H9 (cell line): Measurements from ENCODE around the gene RXYLT1. TPM values are rescaled to one million over a fixed set of nuclear protein-coding genes. Genes with fewer than 3 reads are reported as not detected.

ENCODE experiments used
- DNase-seq: peaks from one replicate; pipeline ENCODE4 v3.0.0-alpha.2; 2017
- H2AFZ ChIP-seq: one replicate; pipeline ENCODE4 v1.6.1; 2013; ENCODE audit warnings: mild to moderate bottlenecking, low read length, control low read depth, moderate library complexity
- H2AK5ac ChIP-seq: 2 replicates; pipeline ENCODE4 v1.6.1; 2013; ENCODE audit warnings: low read length, control low read depth, mixed read lengths; ENCODE audit not compliant: insufficient read length
- H2BK120ac ChIP-seq: one replicate; pipeline ENCODE4 v1.6.1; 2013; ENCODE audit warnings: low read depth, mild to moderate bottlenecking, low read length, control low read depth, inconsistent platforms; ENCODE audit not compliant: poor library complexity, severe bottlenecking
- H2BK12ac ChIP-seq: 2 replicates; pipeline ENCODE4 v1.6.1; 2013; ENCODE audit warnings: low read length, control low read depth, mixed read lengths, low read depth; ENCODE audit not compliant: insufficient read length
- H2BK15ac ChIP-seq: 2 replicates; pipeline ENCODE4 v1.6.1; 2013; ENCODE audit warnings: low read depth, low read length, control low read depth
- H2BK20ac ChIP-seq: one replicate; pipeline ENCODE4 v1.6.1; 2013; ENCODE audit warnings: low read depth, mild to moderate bottlenecking, low read length, control low read depth, inconsistent platforms; ENCODE audit not compliant: poor library complexity, severe bottlenecking
- H2BK5ac ChIP-seq: 2 replicates; pipeline ENCODE4 v1.6.1; 2013; ENCODE audit warnings: low read length, control low read depth, mixed read lengths; ENCODE audit not compliant: insufficient read length
- H3K14ac ChIP-seq: 2 replicates; pipeline ENCODE4 v1.6.1; 2013; ENCODE audit warnings: low read length, control low read depth; ENCODE audit not compliant: insufficient read depth
- H3K18ac ChIP-seq: 2 replicates; pipeline ENCODE4 v1.6.1; 2013; ENCODE audit warnings: low read depth, mild to moderate bottlenecking, mixed read lengths, low read length, control low read depth; ENCODE audit not compliant: insufficient read length
- H3K23ac ChIP-seq: 2 replicates; pipeline ENCODE4 v1.6.1; 2013; ENCODE audit warnings: low read length, control low read depth, mixed read lengths, low read depth; ENCODE audit not compliant: insufficient read length
- H3K23me2 ChIP-seq: 2 replicates; pipeline ENCODE4 v1.6.1; 2013; ENCODE audit warnings: low read depth, mild to moderate bottlenecking, mixed read lengths, low read length, control low read depth; ENCODE audit not compliant: insufficient read length, poor library complexity, severe bottlenecking
- H3K27ac ChIP-seq: 2 replicates; pipeline ENCODE4 v1.5.1; 2013; ENCODE audit warnings: low read length, control low read depth, mixed read lengths, low read depth; ENCODE audit not compliant: insufficient read length
- H3K27me3 ChIP-seq: 2 replicates; pipeline ENCODE4 v1.6.1; 2013; ENCODE audit warnings: low read length, control low read depth, inconsistent platforms; ENCODE audit not compliant: insufficient read depth
- H3K4ac ChIP-seq: 2 replicates; pipeline ENCODE4 v1.6.1; 2013; ENCODE audit warnings: low read depth, mild to moderate bottlenecking, control low read depth, inconsistent platforms, low read length, moderate library complexity
- H3K4me1 ChIP-seq: 2 replicates; pipeline ENCODE4 v1.6.1; 2013; ENCODE audit warnings: low read length, control low read depth, inconsistent platforms; ENCODE audit not compliant: insufficient read depth
- H3K4me2 ChIP-seq: 2 replicates; pipeline ENCODE4 v1.6.1; 2013; ENCODE audit warnings: low read length, control low read depth, mixed read lengths; ENCODE audit not compliant: insufficient read length, insufficient read depth
- H3K56ac ChIP-seq: 2 replicates; pipeline ENCODE4 v1.6.1; 2013; ENCODE audit warnings: low read depth, mild to moderate bottlenecking, mixed read lengths, low read length, control low read depth; ENCODE audit not compliant: insufficient read length
- H3K79me1 ChIP-seq: 2 replicates; pipeline ENCODE4 v1.6.1; 2013; ENCODE audit warnings: low read depth, mild to moderate bottlenecking, moderate library complexity, low read length, control low read depth, inconsistent platforms; ENCODE audit not compliant: insufficient read depth, poor library complexity, severe bottlenecking
- H3K79me2 ChIP-seq: 2 replicates; pipeline ENCODE4 v1.6.1; 2013; ENCODE audit warnings: low read length, control low read depth, inconsistent platforms; ENCODE audit not compliant: insufficient read depth
- H3K9ac ChIP-seq: 2 replicates; pipeline ENCODE4 v1.6.1; 2013; ENCODE audit warnings: low read length, control low read depth, mixed read lengths; ENCODE audit not compliant: insufficient read length; ENCODE audit errors: extremely low read depth
- H3K9me3 ChIP-seq: one replicate; pipeline ENCODE4 v1.6.1; 2013; ENCODE audit warnings: low read depth, low read length, inconsistent platforms; ENCODE audit not compliant: control insufficient read depth
- H3T11ph ChIP-seq: one replicate; pipeline ENCODE4 v1.6.1; 2013; ENCODE audit warnings: mild to moderate bottlenecking, low read length, control low read depth, inconsistent platforms
- H4K20me1 ChIP-seq: one replicate; pipeline ENCODE4 v1.6.1; 2013; ENCODE audit not compliant: control insufficient read depth, insufficient read length, insufficient read depth
- H4K5ac ChIP-seq: 2 replicates; pipeline ENCODE4 v1.6.1; 2013; ENCODE audit warnings: low read depth, mild to moderate bottlenecking, mixed read lengths, low read length, control low read depth; ENCODE audit not compliant: insufficient read length
- H4K8ac ChIP-seq: replicated peaks from 2 replicates; pipeline ENCODE4 v1.6.1; 2013; ENCODE audit warnings: low read length, control low read depth, mixed read lengths, low read depth; ENCODE audit not compliant: insufficient read length
- H4K91ac ChIP-seq: 2 replicates; pipeline ENCODE4 v1.6.1; 2013; ENCODE audit warnings: low read depth, mild to moderate bottlenecking, moderate library complexity, mixed read lengths, low read length, control low read depth; ENCODE audit not compliant: insufficient read length
- H3K27ac Mint-ChIP-seq, 3 experiments: 2 replicates in 2 of 3; 3 replicates in 1 of 3; pipeline ENCODE4 v1.8.0; 2020 to 2021; ENCODE audit warnings: mixed read lengths in 3 of 3, mild to moderate bottlenecking in 1 of 3, moderate library complexity in 1 of 3
- H3K27me3 Mint-ChIP-seq: 2 replicates; pipeline ENCODE4 v1.8.0; 2021; ENCODE audit warnings: low read depth, mild to moderate bottlenecking, moderate library complexity, mixed read lengths
- H3K36me3 Mint-ChIP-seq, 3 experiments: 2 replicates in 2 of 3; 3 replicates in 1 of 3; pipeline ENCODE4 v1.8.0; 2020 to 2021; ENCODE audit warnings: low read depth in 3 of 3, mixed read lengths in 3 of 3; ENCODE audit not compliant: insufficient read depth in 1 of 3
- H3K4me1 Mint-ChIP-seq, 2 experiments: 2 replicates each; pipeline ENCODE4 v1.8.0; 2020; ENCODE audit warnings: mixed read lengths in 2 of 2
- H3K4me3 Mint-ChIP-seq, 2 experiments: 2 replicates in 1 of 2; 3 replicates in 1 of 2; pipeline ENCODE4 v1.8.0; 2020 to 2021; ENCODE audit warnings: mild to moderate bottlenecking in 2 of 2, mixed read lengths in 2 of 2, moderate library complexity in 1 of 2
- H3K9me3 Mint-ChIP-seq, 2 experiments: 2 replicates in 1 of 2; 3 replicates in 1 of 2; pipeline ENCODE4 v1.8.0; 2020; ENCODE audit warnings: mild to moderate bottlenecking in 2 of 2, mixed read lengths in 2 of 2, moderate library complexity in 1 of 2
- CTCF ChIP-seq: fragments of 200-600 bp; sonication (generic); conservative IDR thresholded peaks from 3 replicates; pipeline ENCODE4 v1.8.0; 2021; ENCODE audit warnings: antibody characterized with exemption, mild to moderate bottlenecking
- total RNA-seq: library from RNA; stranded (reverse); gene quantifications from 2 replicates; pipeline ENCODE4 v1.2.1, GENCODE V29; 2021

The RXYLT1 gene
- total RNA-seq, 1 experiment from 2014 or later: 10.1 TPM

- H3K36me3 Mint-ChIP-seq: no peaks in the 10 kb centered on the region
- Histone ChIP-seq H3K4me2 (no peak overlapping the region), H2BK15ac (no peak overlapping the region), H2BK5ac (no peak overlapping the region), H3K23ac (no peak overlapping the region), H2AK5ac (no peak overlapping the region), H3K23me2 (no peaks in the 10 kb centered on the region), H2BK20ac (no peak overlapping the region), H3K79me1 (no peaks in the 10 kb centered on the region), H3K27ac (no peak overlapping the region), H3K9ac (no peak overlapping the region), H4K5ac (no peak overlapping the region), H2BK120ac (no peak overlapping the region), H4K20me1 (no peaks in the 10 kb centered on the region), H4K8ac (no peak overlapping the region), H3K27me3 (no peaks in the 10 kb centered on the region), H3K4me1 (no peaks in the 10 kb centered on the region), H3K9me3 (no peaks in the 10 kb centered on the region), H2BK12ac (no peak overlapping the region), H2AFZ (no peak overlapping the region), H3K14ac (no peak overlapping the region), H3K4ac (no peak overlapping the region), H4K91ac (no peak overlapping the region), H3T11ph (no peak overlapping the region), H3K56ac (no peak overlapping the region), H3K18ac (no peak overlapping the region), H3K79me2 (no peaks in the 10 kb centered on the region)
- no peaks in the 10 kb centered on the region for H3K27me3 Mint-ChIP-seq
- DNase-seq: no peak
- H3K9me3 Mint-ChIP-seq: no peaks in the 10 kb centered on the region
- H3K4me3 Mint-ChIP-seq: no peak overlapping the region
- no peak for TF ChIP-seq CTCF
- peaks cover 9% of the 10 kb centered on the region in 2 experiments for H3K4me1 Mint-ChIP-seq
- H3K27ac Mint-ChIP-seq: no peak overlapping the region
Measured at GRCh38 chr12:63853978-63854377, 74.3 kb downstream of the RXYLT1 start.
